ENCODE measurements around the gene UMAD1.

Gene UMAD1

DNA sequence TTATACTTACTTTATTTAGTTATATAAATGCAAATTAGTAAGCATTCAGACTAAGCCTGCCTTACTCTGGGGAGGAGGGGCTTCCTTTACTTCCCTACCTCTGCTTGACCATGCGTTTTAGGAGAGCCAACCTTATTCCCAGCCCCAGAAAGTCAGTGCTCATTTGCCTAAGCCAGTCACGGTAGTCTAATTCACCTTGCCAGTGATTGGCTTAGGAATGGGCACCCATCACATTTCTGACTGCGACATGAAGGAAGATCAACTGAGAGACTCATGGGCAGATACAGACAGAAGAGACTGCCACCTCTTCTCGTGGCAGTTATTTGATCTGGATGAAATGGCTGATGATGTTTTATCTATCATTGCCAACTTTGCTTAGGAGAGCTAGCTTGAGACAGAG lies 48.4 kb downstream of the UMAD1 start:
- no peak for TF ChIP-seq FOXP2 (optimal IDR thresholded peaks at IDR 0.05; ENCODE audit: borderline replicate concordance, extremely low read depth, extremely low read length, insufficient read depth)
- TF ChIP-seq POLR2AphosphoS5 (IDR thresholded peaks at IDR 0.05; ENCODE audit: low read depth, low read length): no peak
- TF ChIP-seq, protein P1, sequence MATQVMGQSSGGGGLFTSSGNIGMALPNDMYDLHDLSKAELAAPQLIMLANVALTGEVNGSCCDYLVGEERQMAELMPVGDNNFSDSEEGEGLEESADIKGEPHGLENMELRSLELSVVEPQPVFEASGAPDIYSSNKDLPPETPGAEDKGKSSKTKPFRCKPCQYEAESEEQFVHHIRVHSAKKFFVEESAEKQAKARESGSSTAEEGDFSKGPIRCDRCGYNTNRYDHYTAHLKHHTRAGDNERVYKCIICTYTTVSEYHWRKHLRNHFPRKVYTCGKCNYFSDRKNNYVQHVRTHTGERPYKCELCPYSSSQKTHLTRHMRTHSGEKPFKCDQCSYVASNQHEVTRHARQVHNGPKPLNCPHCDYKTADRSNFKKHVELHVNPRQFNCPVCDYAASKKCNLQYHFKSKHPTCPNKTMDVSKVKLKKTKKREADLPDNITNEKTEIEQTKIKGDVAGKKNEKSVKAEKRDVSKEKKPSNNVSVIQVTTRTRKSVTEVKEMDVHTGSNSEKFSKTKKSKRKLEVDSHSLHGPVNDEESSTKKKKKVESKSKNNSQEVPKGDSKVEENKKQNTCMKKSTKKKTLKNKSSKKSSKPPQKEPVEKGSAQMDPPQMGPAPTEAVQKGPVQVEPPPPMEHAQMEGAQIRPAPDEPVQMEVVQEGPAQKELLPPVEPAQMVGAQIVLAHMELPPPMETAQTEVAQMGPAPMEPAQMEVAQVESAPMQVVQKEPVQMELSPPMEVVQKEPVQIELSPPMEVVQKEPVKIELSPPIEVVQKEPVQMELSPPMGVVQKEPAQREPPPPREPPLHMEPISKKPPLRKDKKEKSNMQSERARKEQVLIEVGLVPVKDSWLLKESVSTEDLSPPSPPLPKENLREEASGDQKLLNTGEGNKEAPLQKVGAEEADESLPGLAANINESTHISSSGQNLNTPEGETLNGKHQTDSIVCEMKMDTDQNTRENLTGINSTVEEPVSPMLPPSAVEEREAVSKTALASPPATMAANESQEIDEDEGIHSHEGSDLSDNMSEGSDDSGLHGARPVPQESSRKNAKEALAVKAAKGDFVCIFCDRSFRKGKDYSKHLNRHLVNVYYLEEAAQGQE (IDR thresholded peaks at IDR 0.05; ENCODE audit: insufficient read depth in 1 of 2, low read depth in 2 of 2, low read length in 2 of 2): no peak
- no peak for TF ChIP-seq SIN3A (IDR thresholded peaks at IDR 0.05; ENCODE audit: borderline replicate concordance, insufficient read depth, low read length)
- no peak for TF ChIP-seq TAF1 (IDR thresholded peaks at IDR 0.05; ENCODE audit: borderline replicate concordance, insufficient read depth, low read length)

DNA sequence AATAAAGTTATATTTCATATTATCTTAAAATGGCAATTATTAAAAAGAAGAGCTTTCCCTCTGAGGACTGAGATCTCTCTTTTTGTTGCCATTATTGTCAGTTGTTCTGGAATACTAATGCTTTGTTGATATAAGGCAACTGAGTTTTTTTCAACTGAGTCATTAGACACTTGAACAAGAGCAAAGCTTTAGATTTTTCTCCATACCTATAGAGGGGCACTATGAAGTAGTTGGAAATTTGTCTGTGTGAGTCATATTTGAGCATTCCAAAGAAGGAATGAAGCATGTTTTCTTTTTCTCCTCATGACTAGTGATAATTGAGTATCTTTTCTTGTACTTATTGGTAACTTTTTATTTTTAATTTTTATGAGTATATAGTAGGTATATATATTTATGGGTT lies 53.3 kb downstream of the UMAD1 start:
- TF ChIP-seq TAF1 (IDR thresholded peaks at IDR 0.05; ENCODE audit: borderline replicate concordance, insufficient read depth, low read length): no peak
- no peak for TF ChIP-seq POLR2AphosphoS5 (IDR thresholded peaks at IDR 0.05; ENCODE audit: low read depth, low read length)
- TF ChIP-seq, protein P1 (IDR thresholded peaks at IDR 0.05; ENCODE audit: insufficient read depth in 1 of 2, low read depth in 2 of 2, low read length in 2 of 2): no peak
- no peak for TF ChIP-seq SIN3A (IDR thresholded peaks at IDR 0.05; ENCODE audit: borderline replicate concordance, insufficient read depth, low read length)
- TF ChIP-seq FOXP2 (optimal IDR thresholded peaks at IDR 0.05; ENCODE audit: borderline replicate concordance, extremely low read depth, extremely low read length, insufficient read depth): no peak

DNA sequence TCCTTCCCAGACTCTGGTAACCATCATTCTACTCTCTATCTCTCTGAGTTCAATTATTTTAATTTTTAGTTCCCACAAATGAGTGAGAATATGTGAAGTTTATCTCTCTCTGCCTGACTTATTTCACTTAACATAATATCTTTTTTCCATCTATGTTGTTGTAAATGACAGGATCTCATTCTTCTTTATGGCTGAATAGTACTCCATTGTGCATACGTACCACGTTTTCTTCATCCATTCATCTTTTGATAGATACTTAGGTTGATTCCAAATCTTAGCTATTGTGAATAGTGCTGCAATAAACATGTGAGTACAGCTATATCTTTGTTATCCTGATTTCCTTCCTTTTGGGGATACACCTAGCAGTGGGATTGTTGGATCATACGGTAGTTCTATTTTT lies 54.0 kb downstream of the UMAD1 start:
- TF ChIP-seq FOXP2 (optimal IDR thresholded peaks at IDR 0.05; ENCODE audit: borderline replicate concordance, extremely low read depth, extremely low read length, insufficient read depth) (no peak), POLR2AphosphoS5 (IDR thresholded peaks at IDR 0.05; ENCODE audit: low read depth, low read length) (no peak), TAF1 (IDR thresholded peaks at IDR 0.05; ENCODE audit: borderline replicate concordance, insufficient read depth, low read length) (no peak), SIN3A (IDR thresholded peaks at IDR 0.05; ENCODE audit: borderline replicate concordance, insufficient read depth, low read length) (no peak)
- TF ChIP-seq, protein P1 (IDR thresholded peaks at IDR 0.05; ENCODE audit: insufficient read depth in 1 of 2, low read depth in 2 of 2, low read length in 2 of 2): no peak

DNA sequence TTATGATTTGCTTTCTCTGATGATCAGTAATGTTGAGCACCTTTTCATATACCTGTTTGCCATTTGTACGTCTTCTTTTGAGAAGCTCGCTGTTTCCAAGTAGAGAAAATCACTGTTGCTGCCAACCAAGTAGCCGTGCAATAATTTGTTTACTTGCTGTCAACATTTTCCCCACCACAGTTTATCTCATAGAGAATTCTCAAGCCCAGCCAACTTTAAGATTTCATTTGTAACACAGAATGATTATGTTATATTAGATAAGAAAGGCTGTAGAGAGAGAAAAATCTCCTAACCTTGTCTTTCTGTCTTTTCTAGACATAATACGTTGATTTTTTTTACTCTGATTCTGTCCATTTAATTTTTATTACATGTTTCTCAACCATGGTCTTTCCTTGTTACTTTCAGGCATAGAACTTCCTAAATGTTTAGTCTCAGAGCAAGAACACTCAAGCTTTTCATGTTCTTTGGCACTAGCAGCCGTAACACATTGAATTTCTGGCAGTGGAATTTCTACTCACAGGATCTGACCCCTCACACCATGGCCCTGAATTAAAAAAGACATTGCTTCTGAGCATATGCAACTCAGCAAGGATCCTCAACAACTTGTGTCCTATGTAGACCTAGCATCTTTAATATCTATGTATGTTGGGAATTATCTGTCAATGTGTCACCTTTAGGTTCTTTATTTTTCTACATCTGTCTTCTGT lies 54.7 kb downstream of the UMAD1 start:
- TF ChIP-seq POLR2AphosphoS5 (IDR thresholded peaks at IDR 0.05; ENCODE audit: low read depth, low read length) (no peak), FOXP2 (optimal IDR thresholded peaks at IDR 0.05; ENCODE audit: borderline replicate concordance, extremely low read depth, extremely low read length, insufficient read depth) (no peak)
- TF ChIP-seq, protein P1 (IDR thresholded peaks at IDR 0.05; ENCODE audit: insufficient read depth in 1 of 2, low read depth in 2 of 2, low read length in 2 of 2): no peak
